Muscle of back (tissue), 11 donors: ENCODE measurements around the gene PIM1. TPM values are rescaled to one million over a fixed set of nuclear protein-coding genes. Genes with fewer than 3 reads are reported as not detected.
A peak's percentile ranks its signal among the peaks of the same experiment; 100 is the strongest.
"Not testable (repeated sequence)": the region's sequence is repeated elsewhere in the genome, so short reads cannot be mapped to it uniquely, and the experiment has no call there.

Source experiments
- DNase-seq, 3 donors: peaks; one replicate each; pipeline versions ENCODE4 v3.0.0 to v3.0.0-alpha.2; 2013
- polyA plus RNA-seq, 10 donors: library from polyadenylated mRNA; unstranded; fragments of 120-200 nt; gene quantifications; one replicate each; pipeline ENCODE4 v1.2.1, GENCODE V29; 2013; ENCODE audit not compliant: insufficient read length in 10 of 10

PIM1 gene
- polyA plus RNA-seq, 10 donors = 18.5 to 45.4 (median 27.7) TPM

DNA sequence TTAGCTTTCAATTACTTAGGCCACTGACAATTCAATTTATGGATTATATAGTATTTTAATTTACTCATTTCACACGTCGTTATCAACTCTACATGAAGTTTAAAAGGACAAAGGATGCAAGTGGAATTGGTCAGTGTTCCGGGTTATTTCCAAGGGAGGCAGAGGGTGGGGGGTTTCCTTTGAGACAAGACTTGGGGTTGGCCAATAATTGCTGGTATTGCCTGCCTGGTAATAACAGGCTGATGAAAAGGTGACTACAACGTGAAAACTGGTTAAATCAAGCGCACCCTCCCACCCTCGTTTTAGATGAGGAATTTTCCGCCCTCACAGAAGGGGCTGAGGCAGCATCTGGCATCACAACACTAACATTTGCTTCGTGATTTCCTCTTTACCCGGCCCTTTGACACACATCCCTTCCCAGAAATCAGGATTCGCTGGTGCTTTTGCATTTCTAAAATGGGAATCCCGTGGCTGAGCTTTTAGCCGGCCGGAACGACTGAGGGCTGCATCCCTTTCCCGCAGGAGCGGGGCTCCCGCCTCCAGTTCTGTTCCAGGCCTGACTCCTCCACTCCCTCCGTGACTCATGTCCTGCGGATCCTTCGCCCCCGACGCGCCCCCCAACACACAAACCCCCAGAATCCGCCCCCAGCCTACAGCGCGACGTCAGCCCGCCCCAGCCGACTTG is 999 bp upstream of the PIM1 start:
- no peak for DNase-seq

DNA sequence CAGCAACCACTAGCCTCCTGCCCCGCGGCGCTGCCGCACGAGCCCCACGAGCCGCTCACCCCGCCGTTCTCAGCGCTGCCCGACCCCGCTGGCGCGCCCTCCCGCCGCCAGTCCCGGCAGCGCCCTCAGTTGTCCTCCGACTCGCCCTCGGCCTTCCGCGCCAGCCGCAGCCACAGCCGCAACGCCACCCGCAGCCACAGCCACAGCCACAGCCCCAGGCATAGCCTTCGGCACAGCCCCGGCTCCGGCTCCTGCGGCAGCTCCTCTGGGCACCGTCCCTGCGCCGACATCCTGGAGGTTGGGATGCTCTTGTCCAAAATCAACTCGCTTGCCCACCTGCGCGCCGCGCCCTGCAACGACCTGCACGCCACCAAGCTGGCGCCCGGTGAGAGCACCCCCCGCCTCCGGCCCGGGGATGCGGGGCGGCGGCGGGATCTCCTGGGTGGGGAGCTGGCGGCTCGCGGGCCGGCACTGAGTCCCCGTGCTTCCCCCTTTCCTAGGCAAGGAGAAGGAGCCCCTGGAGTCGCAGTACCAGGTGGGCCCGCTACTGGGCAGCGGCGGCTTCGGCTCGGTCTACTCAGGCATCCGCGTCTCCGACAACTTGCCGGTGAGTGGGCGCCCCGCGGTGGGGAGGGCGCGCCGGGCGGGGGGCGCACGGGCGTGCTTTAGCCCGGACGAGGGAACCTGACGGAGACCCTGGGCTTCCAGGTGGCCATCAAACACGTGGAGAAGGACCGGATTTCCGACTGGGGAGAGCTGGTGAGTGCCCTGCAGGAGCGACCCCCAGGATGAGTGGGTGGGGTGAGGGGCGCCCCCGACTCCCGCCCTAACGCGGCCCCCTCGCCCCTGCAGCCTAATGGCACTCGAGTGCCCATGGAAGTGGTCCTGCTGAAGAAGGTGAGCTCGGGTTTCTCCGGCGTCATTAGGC is 585 bp downstream of the PIM1 start:
- peak in 2 of 3 donors; percentile 17 to 25 for DNase-seq

DNA sequence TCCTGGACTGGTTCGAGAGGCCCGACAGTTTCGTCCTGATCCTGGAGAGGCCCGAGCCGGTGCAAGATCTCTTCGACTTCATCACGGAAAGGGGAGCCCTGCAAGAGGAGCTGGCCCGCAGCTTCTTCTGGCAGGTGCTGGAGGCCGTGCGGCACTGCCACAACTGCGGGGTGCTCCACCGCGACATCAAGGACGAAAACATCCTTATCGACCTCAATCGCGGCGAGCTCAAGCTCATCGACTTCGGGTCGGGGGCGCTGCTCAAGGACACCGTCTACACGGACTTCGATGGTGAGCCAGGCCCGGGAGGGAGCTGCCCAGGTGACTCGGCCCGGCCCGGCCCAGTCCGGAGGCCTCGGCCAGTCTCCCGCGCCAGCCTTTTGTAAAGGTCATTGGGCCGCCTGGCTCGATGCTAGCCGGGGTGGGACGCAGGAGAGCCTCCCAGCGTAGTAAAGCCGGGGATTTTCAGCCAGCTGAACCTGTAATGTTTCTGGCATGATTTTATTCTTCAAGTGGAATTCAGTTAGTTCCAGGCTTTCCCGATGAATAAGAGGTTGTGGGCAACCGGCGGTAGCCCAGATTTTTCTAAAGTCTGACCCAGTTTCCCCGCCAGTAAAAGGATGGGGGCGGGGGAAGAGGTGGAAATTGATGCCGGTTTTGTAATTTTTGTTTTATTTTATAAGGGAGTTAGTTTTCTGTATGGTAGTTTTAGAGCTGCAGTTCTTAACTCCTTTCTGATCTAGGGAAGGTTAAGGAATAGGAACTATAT is 1.4 kb downstream of the PIM1 start:
- peak; percentile 34 to 80 (median 59) for DNase-seq

DNA sequence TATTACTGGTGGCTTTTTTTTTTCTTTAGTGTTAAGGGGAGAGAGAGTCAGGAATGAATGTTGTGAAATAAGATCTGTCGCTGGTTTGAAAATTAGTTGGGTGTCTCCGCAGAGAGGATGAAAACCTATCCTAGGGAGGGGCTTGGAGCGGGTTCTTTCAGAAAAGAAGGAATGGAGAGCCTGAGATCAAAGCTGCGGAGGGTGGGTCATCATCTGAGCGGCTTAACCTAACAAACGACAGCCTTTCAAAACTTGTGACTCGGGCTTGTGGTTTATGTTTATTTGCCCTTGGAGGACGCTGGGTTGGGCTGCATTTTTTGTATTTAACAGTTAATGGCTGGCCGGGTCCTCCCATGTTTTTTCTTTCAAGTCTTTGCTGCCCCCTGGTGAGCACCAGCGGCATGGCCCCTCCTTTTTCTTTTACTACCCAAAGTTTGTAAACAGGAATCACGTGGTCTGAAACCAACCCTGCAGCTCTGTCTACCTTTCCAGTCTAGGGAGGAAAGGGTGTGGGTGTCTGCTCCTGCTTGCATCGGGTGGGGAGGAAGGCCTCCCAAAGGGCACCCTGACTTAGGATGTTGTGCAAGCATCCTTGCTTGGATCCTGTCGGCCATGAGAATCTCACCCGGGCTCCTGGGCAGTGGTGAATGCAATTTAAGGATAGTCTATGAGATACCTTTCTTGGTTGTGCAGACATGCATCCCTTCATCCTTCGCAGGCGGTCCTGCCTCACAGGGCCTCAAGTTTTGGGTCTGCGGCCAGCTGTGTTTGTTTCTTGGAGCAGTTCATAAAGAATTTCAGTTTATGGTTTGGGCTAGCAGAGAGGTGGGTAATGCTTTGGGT is 2.2 kb downstream of the PIM1 start:
- peak; percentile 87 to 93 (median 93) for DNase-seq

DNA sequence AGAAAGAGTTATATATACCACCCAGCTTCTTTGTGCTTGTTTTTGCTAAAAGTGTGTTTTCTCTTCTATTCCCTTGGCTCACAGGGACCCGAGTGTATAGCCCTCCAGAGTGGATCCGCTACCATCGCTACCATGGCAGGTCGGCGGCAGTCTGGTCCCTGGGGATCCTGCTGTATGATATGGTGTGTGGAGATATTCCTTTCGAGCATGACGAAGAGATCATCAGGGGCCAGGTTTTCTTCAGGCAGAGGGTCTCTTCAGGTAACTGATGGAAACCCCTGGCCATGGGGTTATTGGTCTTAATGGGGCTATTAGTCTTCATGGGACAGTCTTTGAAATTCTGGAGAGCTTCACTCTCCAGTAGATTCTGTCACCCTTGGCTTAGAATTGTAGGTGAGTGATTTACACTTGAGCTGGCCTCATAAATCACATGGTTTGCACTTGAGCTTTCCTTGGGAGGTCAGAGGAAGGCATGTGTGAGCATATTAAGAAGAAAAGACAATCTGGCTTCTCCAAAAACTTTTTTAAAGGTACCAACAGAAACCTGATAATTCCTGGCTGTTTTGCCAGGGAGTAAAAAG is 3.0 kb downstream of the PIM1 start:
- DNase-seq = no peak

DNA sequence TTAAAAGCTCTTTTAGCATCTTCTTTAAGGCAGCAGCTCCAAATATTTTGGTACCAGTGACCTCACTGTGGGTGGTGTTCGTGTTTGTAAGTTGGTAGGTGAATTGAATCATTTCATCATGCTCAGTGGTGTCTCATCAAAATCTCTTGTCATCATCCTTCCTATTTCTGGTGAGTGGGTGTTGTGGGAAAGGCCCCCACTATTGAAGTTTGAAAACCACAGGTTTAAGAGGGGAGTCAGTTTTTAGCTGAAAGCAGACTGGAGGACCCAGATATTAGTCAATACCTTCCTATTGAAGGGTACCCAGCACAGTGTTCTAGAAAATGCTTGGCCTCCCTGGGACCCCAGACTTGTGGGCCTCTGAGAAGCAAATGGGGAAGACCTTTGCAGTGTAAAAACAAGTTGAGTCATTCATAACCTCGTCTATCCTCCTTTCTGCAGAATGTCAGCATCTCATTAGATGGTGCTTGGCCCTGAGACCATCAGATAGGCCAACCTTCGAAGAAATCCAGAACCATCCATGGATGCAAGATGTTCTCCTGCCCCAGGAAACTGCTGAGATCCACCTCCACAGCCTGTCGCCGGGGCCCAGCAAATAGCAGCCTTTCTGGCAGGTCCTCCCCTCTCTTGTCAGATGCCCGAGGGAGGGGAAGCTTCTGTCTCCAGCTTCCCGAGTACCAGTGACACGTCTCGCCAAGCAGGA is 3.7 kb downstream of the PIM1 start:
- no peak for DNase-seq

DNA sequence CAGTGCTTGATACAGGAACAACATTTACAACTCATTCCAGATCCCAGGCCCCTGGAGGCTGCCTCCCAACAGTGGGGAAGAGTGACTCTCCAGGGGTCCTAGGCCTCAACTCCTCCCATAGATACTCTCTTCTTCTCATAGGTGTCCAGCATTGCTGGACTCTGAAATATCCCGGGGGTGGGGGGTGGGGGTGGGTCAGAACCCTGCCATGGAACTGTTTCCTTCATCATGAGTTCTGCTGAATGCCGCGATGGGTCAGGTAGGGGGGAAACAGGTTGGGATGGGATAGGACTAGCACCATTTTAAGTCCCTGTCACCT is 4.2 kb downstream of the PIM1 start:
- DNase-seq = no peak

DNA sequence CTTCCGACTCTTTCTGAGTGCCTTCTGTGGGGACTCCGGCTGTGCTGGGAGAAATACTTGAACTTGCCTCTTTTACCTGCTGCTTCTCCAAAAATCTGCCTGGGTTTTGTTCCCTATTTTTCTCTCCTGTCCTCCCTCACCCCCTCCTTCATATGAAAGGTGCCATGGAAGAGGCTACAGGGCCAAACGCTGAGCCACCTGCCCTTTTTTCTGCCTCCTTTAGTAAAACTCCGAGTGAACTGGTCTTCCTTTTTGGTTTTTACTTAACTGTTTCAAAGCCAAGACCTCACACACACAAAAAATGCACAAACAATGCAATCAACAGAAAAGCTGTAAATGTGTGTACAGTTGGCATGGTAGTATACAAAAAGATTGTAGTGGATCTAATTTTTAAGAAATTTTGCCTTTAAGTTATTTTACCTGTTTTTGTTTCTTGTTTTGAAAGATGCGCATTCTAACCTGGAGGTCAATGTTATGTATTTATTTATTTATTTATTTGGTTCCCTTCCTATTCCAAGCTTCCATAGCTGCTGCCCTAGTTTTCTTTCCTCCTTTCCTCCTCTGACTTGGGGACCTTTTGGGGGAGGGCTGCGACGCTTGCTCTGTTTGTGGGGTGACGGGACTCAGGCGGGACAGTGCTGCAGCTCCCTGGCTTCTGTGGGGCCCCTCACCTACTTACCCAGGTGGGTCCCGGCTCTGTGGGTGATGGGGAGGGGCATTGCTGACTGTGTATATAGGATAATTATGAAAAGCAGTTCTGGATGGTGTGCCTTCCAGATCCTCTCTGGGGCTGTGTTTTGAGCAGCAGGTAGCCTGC is 4.8 kb downstream of the PIM1 start:
- no peak for DNase-seq

DNA sequence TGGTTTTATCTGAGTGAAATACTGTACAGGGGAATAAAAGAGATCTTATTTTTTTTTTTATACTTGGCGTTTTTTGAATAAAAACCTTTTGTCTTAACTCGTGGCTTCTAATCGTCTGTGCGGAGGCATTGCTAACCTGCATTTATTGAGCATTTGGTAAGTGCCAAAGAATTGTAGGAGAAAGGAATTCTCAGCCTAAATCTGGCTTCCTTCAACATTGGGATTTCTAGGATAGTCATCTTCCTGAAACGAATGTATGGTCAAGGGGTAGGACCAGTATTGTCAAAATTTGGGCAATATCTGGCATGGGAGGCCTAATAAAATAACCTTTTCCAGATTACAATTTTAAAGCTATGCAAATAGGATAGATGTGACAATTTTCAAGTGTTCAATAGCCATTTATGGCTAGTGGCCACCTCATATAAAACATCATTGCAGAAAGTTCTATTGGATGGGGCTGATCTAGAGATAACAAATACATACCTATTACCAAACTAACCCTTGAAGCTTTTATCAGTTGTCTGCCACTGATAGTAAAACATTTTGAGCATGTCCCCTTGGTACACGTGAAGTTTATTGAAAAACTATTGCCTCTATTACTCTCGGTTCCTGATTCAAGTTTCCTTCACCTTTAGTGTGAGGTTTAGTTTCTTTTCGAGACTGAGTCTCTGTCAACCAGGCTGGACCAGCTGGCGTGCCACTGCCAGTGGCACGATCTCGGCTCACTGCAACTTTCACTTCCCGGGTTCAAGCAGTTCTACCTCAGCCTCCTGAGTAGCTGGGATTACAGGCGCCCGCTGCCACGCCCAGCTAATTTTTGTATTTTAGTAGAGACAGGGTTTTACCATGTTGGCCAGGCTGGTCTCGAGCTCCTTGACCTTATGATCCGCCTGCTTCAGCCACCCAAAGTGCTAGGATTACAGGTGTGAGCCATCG is 5.6 kb downstream of the PIM1 start:
- DNase-seq = no peak

DNA sequence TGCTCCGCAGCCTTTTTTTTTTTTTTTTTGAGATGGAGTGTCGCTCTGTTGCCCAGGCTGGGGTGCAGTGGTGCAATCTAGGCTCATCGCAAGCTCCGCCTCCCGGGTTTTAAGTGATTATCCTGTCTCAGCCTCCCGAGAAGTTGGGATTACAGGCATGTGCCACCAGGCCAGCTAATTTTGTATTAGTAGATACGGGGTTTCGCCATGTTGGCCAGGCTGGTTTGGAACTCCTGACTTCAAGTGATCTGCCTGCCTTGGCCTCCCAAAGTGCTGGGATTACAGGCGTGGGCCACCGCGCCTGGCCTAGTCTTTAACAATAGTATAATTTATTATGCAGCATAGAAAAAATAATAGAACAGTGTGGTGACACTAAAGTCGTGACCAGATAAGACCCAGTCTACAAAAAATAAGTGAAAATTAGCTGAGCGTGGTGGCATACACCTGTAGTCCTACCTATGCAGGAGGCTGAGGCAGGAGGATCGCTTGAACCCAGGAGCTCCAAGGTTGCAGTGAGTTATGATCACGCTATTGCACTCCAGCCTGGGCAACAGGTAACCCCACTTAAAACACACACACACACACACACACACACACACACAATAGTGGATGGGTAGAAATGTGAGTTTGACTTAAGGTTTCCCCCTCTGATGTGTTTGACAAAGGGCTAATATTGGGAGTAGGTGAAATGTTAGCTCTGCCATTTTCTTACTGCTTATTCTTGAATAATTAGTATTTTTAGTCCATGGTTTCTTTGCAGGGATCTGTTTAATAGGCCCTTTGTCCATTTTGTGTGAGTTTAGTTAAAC is 6.5 kb downstream of the PIM1 start:
- no peak for DNase-seq

DNA sequence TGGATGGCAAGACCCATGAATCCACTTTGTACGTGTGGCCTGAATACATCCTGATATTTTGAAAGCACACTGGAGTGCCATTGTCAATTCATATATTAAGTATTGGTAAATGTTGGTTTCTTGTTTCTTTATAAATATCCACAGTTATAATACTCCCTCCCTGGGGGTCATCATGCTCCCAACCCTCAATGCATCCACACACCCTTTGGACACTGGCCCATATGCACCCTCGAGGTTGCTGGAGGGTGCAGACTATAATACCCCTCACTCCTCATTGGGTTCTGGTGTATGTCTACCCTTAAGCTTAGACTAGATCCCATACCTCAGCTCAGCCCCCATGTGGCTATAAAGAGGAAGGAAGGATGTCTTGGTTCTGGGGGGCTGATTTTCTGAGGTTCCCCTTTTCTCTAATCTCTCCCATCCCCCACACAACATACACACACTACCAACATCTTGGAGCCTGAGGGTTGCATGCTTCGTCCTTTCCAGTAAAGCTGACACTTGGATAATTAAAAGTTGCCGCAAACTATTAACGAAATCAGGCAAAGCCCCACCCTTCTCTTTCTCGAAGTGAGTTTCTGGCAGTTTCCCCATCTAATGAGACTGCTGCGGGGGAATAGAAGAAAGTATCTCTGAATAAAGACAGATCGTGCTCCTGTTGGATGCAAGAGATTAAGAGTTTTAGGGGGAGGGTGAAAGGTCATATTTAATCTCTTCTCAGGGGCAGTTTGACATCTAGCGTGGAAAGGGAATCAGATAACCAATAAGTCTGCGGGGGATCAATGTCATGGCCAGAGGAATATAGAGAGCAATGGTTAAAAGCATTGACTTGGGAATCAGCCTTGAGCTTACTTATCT is 7.4 kb downstream of the PIM1 start:
- DNase-seq = no peak

DNA sequence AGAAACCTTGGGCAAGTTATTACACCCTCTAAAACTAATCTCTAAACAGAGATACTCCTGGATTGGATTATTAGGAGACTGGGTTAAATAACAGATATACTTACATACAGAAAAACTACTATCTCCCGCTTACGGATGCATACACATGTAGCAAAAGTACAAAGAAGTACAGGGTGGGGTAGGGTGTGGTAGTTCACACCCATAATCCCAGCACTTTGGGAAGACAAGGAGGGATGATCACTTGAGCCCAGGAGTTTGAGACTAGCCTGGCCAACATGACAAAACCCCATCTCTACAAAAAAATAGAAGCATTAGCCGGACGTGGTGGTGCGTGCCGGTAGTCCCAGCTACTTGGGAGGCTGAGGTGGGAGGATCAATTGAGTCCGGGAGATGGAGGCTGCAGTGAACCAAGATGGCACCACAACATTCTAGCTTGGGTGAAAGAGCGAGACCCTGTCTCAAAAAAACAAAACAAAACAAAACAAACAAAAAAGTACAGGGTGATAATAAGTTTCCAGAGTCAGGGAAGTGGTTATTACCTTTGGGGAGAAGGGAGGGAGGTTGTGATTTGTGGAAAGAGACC is 8.1 kb downstream of the PIM1 start:
- no peak for DNase-seq

DNA sequence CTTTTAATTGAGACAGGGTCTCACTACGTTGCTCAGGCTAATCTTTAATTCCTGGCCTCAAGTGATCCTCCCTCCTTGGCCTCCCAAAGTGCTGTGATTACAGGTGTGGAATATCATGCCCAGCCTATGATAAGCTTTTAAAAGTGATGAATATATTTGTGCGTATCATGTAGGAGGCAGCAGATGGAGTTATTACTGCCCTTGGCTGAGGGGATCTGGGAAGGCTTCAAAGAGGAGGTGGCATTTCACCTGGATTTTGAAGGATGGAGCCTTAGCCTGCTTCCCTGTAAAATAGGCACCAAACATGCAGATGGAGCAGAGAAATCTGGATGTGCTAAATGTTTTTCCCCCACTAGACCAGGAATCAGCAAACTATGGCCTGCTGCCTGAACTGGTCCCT is 10.1 kb downstream of the PIM1 start:
- DNase-seq = no peak

DNA sequence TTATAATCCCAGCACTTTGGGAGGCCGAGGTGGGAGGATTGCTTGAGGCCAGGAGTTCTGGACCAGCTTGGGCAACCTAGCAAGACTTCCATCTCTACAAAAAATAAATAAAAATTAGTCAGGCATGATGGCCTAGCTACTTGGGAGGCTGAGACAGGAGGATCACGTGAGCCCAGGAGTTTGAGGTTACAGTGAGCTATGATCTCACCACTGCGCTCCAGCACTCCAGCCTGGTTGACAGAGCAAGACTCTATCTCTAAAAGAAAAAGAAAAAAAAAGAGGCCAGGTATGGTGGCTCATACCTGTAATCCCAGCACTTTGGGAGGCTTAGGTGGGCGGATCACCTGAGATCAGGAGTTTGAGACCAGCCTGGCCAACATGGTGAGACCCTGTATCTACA is 10.7 kb downstream of the PIM1 start:
- DNase-seq = not testable (repeated sequence)

DNA sequence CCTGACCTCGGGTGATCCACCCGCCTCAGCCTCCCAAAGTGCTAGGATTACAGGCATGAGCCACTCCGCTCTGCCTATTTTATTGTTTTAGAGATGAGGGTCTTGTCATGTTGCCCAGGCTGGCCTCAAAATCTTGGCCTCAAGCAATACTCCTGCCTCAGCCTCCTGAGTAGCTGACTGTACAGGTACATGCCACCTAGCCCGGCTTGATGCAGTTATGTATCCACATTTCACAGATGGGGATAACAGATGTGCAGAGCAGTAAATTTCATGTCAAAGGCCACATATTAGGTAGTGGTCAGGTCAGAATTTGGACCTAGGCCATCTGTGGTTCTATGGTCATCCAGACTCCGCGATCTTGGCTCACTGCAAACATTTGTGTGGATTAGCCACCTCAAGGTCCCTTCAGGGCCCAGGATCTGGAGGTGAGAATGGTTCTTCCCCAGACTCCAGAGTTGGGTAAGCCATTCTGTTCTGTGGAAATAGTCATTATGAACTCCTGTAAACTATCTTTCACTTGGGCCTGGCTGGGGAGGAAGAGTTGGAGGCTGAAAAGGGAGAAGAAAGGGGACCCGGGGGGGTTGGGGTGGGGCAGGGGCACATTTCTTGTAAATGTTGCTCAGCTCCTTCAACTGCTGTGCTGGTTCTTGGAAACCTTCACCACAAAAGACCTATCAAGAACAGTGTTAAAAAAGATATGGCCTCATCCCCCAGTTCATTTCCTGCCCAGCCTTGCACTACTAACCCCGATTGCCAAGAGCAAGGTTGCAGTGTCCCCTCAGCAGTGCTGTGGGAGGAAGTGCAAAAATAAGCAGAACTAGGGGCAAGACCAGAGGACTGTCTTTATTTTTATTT is 13.0 kb downstream of the PIM1 start:
- DNase-seq = peak in 2 of 3 donors; percentile 16 to 32
